Astrocyte of the cerebellum (primary cell): Measurements from ENCODE around the gene TAF11.
"Not testable (repeated sequence)": the region's sequence is repeated elsewhere in the genome, so short reads cannot be mapped to it uniquely, and the experiment has no call there.

Source experiments
- DNase-seq: peaks from one replicate; pipeline ENCODE4 v3.0.0-alpha.2; 2011; ENCODE audit warnings: low read depth
- H3K4me3 ChIP-seq: 2 replicates; pipeline ENCODE4 v1.5.1; 2011; ENCODE audit warnings: mild to moderate bottlenecking, low read depth, low read length, moderate library complexity
- in situ Hi-C: cut with HindIII; loops from 2 replicates; pipeline ENCODE4 v1.10.0; 2017; ENCODE audit warnings: low sequenced_read_pairs
- TF ChIP-seq, protein P1 (sequence below): IDR thresholded peaks from 2 replicates; pipeline ENCODE4 v1.5.1; 2012; ENCODE audit warnings: low read length, low read depth, moderate library complexity, mild to moderate bottlenecking; ENCODE audit errors: missing control alignments

TAF11 gene

DNA sequence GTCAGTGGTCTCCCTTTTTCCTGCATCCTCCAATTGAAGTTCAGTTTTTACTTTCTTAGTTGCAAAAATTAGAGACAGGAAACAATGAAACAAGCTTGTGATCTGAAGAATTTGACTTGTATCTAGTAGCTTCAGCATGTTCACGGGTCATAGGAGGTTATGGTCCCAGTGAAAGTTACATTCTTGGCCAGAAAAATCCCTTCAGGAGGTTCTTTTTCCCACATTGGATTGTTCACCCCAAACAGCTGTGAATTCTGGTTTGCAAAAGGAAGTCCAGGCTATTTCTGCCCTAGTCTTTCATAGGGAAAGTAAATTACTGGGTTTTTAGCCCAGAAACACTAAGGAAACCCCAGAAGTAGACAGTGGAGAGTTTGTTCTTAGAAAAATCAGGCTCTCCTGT is 9.3 kb upstream of the TAF11 start:
- TF ChIP-seq, protein P1, sequence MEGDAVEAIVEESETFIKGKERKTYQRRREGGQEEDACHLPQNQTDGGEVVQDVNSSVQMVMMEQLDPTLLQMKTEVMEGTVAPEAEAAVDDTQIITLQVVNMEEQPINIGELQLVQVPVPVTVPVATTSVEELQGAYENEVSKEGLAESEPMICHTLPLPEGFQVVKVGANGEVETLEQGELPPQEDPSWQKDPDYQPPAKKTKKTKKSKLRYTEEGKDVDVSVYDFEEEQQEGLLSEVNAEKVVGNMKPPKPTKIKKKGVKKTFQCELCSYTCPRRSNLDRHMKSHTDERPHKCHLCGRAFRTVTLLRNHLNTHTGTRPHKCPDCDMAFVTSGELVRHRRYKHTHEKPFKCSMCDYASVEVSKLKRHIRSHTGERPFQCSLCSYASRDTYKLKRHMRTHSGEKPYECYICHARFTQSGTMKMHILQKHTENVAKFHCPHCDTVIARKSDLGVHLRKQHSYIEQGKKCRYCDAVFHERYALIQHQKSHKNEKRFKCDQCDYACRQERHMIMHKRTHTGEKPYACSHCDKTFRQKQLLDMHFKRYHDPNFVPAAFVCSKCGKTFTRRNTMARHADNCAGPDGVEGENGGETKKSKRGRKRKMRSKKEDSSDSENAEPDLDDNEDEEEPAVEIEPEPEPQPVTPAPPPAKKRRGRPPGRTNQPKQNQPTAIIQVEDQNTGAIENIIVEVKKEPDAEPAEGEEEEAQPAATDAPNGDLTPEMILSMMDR: no peak

DNA sequence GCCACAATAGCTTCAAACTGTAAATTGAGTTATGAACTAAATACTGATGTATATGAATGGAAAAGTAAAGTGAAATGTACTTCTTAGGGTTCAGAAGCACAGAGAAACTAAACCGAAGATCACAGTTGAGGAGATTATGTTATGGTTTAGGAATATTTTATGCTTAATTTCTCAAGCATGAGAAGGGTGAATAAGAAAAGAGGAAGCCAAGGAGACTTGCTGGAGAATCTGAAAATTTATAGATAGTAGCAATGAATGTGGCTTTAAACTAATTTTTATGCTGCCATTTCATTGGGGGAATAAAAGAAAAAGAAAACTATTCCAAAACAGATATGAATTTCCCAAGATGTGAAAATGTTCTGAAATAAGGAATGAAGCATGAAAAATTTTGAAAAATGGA is 6.9 kb upstream of the TAF11 start:
- DNase-seq: no peak
- TF ChIP-seq, protein P1: no peak
- in situ Hi-C loops: loop anchor here (5.0 kb wide), 1 partner anchor 43 kb away; no protein-coding TSS in a partner anchor
- no peak overlapping the region for H3K4me3 ChIP-seq

More for the DNA sequence above, 9.3 kb upstream of the TAF11 start:
- no peak overlapping the region for H3K4me3 ChIP-seq
- in situ Hi-C loops: loop anchor here (5.0 kb wide), 1 partner anchor 40 kb away; no protein-coding TSS in a partner anchor
- no peak for DNase-seq

DNA sequence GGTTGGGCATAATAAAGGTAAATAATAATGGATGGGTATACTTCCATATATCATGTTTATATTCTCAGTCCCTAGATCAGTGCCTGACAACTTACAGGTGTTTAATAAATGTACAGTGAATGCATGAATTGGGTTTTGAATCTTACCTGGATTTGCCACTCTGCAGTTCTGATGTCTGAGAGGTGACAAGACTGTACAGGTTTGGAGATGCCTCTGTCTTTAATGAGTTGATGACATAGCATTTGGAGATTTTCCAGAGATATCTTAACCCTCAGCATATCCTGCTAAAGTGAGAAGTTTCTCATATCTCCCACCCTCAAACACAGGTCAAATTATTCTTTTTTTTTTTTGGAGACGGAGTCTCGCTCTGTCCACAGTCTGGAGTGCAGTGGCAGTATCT is 3.5 kb upstream of the TAF11 start:
- no peak overlapping the region for H3K4me3 ChIP-seq
- in situ Hi-C loops: no loop called here
- DNase-seq: no peak
- TF ChIP-seq, protein P1: no peak

DNA sequence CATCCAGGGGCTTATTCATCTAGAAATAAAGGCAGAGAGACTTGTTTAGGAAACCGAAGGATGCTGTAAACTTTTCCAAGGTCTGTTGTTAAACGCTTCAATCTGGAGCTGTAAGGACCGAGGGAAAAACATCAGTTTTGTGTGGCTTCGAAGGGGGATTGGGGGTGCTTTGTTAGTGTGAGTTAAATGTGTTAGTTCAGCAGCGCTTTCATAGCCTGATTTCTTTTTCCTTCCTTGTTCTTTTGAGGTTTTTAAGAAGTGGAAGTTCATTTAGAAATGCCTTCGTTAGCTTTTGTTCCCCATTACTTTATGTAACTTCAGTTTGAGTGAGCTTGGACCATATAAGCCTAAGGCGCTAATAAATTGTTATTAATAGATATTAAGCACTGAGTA is 2.7 kb upstream of the TAF11 start:
- H3K4me3 ChIP-seq: peak overlapping the region; percentile 96
- TF ChIP-seq, protein P1: no peak
- in situ Hi-C loops: no loop called here
- no peak for DNase-seq

DNA sequence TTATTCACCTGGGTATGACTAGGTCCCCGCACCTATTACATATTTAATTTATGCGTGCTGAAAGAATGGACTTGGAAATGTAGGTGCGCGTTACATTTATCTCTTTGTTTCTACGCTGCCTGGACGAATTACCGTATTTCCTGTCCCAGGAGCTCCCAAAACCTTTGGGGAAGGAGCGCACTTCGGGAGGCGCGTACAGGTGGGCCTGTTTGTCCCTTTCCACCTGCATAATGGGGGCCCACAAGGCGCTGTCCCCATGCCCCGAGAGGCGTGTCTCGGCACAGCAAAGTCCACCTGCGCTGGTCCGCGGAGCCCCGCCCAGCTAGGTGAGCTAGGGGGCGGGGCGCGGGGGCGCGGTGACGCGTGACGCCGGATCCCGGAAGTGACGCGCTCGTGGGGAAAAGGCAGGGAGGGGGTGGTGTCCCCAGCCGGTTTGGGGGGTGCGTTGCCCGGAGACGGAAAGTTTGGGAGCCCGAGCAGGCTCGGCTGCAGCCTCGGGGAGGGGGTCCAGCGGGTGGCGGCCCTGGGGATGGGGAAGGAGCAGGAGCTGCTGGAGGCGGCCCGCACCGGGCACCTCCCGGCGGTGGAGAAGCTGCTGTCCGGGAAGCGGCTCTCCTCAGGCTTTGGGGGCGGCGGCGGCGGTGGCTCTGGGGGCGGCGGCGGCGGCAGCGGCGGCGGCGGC is 1.2 kb upstream of the TAF11 start, which contains the start of gene ANKS1A:
Gene ANKS1A (plus strand): TSS at position 382 of the 682 bp plus-strand sequence. CDS start 148 bp downstream, at position 530.
- TF ChIP-seq, protein P1: no peak
- in situ Hi-C loops: no loop called here
- H3K4me3 ChIP-seq: peak within 1 kb of the TSS; percentile 96
- DNase-seq: no peak

DNA sequence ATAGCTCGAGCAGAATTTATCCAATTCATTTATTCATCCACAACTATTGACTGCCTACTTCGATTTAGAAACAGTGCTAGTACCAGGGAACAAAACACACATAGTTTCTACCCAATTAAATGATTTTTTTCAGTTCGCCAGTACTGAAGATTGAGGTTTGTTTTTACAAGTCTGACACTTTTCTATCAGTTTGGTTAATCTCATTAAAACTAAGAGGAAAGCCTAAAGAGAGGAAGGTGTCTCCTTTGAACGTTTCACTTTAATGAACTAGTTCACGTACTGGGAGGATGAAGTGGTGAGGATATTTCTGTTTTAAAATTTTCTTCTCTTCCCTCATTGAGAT is 643 bp upstream of the TAF11 start:
- H3K4me3 ChIP-seq: peak overlapping the region; percentile 96
- in situ Hi-C loops: no loop called here
- TF ChIP-seq, protein P1: no peak
- no peak for DNase-seq

DNA sequence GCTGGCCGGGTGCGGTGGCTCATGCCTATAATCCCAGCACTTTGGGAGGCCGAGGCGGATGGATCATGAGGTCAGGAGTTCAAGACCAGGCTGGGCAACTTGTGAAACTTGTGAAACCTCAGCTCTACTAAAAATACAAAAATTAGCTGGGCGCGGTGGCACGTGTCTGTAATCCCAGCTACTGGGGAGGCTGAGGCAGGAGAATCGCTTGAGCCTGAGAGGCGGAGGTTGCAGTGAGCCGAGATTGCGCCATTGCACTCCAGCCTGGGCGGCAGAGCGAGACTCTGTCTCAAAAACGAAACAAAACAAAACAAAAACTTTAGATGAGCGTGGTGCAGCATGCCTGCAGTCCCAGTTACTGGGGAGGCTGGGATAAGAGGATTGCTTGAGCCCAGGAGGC is 2.0 kb downstream of the TAF11 start:
- DNase-seq, in situ Hi-C loops, H3K4me3 ChIP-seq: not testable (repeated sequence)
